Nephron (organoid): ENCODE results near the gene LIN37.

ENCODE experiments used
- H3K27ac Mint-ChIP-seq, 3 experiments: 2 replicates each; pipeline ENCODE4 v1.8.0; 2020; ENCODE audit warnings: mixed read lengths in 3 of 3, mild to moderate bottlenecking in 2 of 3, moderate library complexity in 1 of 3
- H3K27me3 Mint-ChIP-seq: 2 replicates; pipeline ENCODE4 v1.8.0; 2021; ENCODE audit warnings: low read depth, mild to moderate bottlenecking, moderate library complexity, mixed read lengths
- H3K36me3 Mint-ChIP-seq: 2 replicates; pipeline ENCODE4 v1.8.0; 2020; ENCODE audit warnings: low read depth, mixed read lengths
- H3K4me1 Mint-ChIP-seq: 2 replicates; pipeline ENCODE4 v1.8.0; 2020; ENCODE audit warnings: mixed read lengths
- H3K4me3 Mint-ChIP-seq, 3 experiments: 2 replicates each; pipeline ENCODE4 v1.8.0; 2020; ENCODE audit warnings: mild to moderate bottlenecking in 3 of 3, mixed read lengths in 3 of 3, moderate library complexity in 2 of 3
- H3K9me3 Mint-ChIP-seq: 2 replicates; pipeline ENCODE4 v1.8.0; 2020; ENCODE audit warnings: mixed read lengths
- TF ChIP-seq, protein P1 (sequence below), 3 experiments: fragments of 200-600 bp; sonication (generic); IDR thresholded peaks; one replicate each; pipeline ENCODE4 v1.5.0; 2021; ENCODE audit warnings: antibody characterized with exemption in 3 of 3; ENCODE audit not compliant: unreplicated experiment in 3 of 3

Gene LIN37

DNA sequence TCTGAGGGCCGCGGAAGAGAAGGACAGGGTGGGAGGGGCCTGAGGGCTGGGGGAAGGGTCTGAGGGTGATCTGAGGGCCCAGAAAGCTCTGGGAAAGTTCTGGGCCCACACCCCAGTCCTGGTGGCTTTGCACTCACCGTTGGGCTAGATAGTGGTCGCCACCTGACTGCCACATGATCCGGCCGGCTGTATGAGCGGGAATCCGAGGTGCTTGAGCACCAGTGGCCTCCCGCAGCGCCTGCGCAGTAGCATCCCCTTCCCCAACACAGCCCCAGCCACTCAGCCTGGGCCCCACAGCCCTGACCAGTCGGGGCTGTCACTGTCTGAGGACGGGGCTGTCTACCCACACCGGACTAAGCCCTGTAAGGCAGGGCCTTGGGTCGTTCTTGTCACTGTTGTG, 49.3 kb downstream of the LIN37 start:
- Mint-ChIP-seq H3K36me3 (peaks cover 4% of the 10 kb centered on the region), H3K27me3 (peaks cover 59% of the 10 kb centered on the region), H3K4me1 (no peaks in the 10 kb centered on the region), H3K27ac (no peak overlapping the region), H3K4me3 (peak overlapping the region; percentile 20 to 52 (median 40)), H3K9me3 (peaks cover 4% of the 10 kb centered on the region)
- TF ChIP-seq, protein P1, sequence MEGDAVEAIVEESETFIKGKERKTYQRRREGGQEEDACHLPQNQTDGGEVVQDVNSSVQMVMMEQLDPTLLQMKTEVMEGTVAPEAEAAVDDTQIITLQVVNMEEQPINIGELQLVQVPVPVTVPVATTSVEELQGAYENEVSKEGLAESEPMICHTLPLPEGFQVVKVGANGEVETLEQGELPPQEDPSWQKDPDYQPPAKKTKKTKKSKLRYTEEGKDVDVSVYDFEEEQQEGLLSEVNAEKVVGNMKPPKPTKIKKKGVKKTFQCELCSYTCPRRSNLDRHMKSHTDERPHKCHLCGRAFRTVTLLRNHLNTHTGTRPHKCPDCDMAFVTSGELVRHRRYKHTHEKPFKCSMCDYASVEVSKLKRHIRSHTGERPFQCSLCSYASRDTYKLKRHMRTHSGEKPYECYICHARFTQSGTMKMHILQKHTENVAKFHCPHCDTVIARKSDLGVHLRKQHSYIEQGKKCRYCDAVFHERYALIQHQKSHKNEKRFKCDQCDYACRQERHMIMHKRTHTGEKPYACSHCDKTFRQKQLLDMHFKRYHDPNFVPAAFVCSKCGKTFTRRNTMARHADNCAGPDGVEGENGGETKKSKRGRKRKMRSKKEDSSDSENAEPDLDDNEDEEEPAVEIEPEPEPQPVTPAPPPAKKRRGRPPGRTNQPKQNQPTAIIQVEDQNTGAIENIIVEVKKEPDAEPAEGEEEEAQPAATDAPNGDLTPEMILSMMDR (IDR thresholded peaks at IDR 0.05; ENCODE audit: unreplicated experiment in 3 of 3): no peak

DNA sequence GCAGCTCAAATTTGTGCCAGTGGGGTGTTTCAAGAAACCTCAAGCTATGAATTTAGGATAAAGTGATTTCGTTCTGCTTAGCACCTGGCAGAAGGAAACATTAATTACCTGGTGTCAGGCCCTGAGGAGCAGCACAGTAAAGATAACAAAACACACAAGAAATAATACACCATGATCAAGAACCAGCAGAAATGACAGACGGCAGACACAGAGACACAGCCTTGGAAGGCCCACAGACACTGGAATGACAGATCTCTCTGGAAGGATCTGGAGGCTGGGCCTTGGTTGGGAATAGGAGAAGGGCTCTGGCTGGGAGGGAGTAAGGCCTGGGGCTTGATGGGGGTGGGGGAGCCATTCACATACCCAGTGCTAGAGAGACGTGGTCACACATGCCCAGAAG, 53.5 kb downstream of the LIN37 start:
- TF ChIP-seq, protein P1 (IDR thresholded peaks at IDR 0.05; ENCODE audit: unreplicated experiment in 3 of 3): no peak
- Mint-ChIP-seq H3K27ac (no peak overlapping the region), H3K27me3 (peaks cover 52% of the 10 kb centered on the region), H3K4me3 (no peak overlapping the region), H3K4me1 (no peaks in the 10 kb centered on the region), H3K9me3 (peaks cover 4% of the 10 kb centered on the region), H3K36me3 (peaks cover 4% of the 10 kb centered on the region)
